ENCODE results near the gene CEP192. TPM values are rescaled to one million over a fixed set of nuclear protein-coding genes. Genes with fewer than 3 reads are reported as not detected.
A peak's percentile ranks its signal among the peaks of the same experiment; 100 is the strongest.

CEP192 gene
- total RNA-seq, 2 donors from 2014 or later, result 26.4 to 35.6 TPM

GRCh38 chr18:12948050-12948804 is 42.9 kb upstream of the CEP192 start:
- peak overlapping the region; percentile 96 for H3K27ac Mint-ChIP-seq
- peak; percentile 95 for DNase-seq
- Histone ChIP-seq H3K4me1 (ENCODE audit: control insufficient read depth, insufficient read depth, low read length) (peaks cover 5% of the 10 kb centered on the region), H3K9me3 (ENCODE audit: control insufficient read depth, low read length) (peaks cover 10% of the 10 kb centered on the region), H3K4me3 (ENCODE audit: low read length) (peak overlapping the region; percentile 85), H3K36me3 (ENCODE audit: control insufficient read depth, insufficient read depth, low read length) (peaks cover 31% of the 10 kb centered on the region), H3K27ac (ENCODE audit: low read depth, low read length) (peak overlapping the region; percentile 97), H3K27me3 (ENCODE audit: control insufficient read depth, insufficient read depth, low read length, poor library complexity, severe bottlenecking) (no peaks in the 10 kb centered on the region), H3K9ac (ENCODE audit: extremely low read depth, low read length, poor library complexity, severe bottlenecking) (peak overlapping the region; percentile 63)
- peak overlapping the region; percentile 86 for H3K4me3 Mint-ChIP-seq
- peaks cover 11% of the 10 kb centered on the region for H3K9me3 Mint-ChIP-seq
- TF ChIP-seq CTCF (conservative IDR thresholded peaks at IDR 0.05), result no peak
- peaks cover 2% of the 10 kb centered on the region for H3K27me3 Mint-ChIP-seq (ENCODE audit: insufficient read depth)
- H3K36me3 Mint-ChIP-seq (ENCODE audit: low read depth), result peaks cover 32% of the 10 kb centered on the region
- H3K4me1 Mint-ChIP-seq, result peaks cover 9% of the 10 kb centered on the region
- WGBS, 2 experiments (ENCODE audit: insufficient coverage in 1 of 2, insufficient read length in 1 of 2), result 2 to 8% methylated on average over 22 to 81 of the region's 81 CpGs

GRCh38 chr18:12958478-12958877 is 32.7 kb upstream of the CEP192 start:
- Histone ChIP-seq H3K27ac (ENCODE audit: low read depth, low read length) (no peak overlapping the region), H3K4me3 (ENCODE audit: low read length) (no peak overlapping the region), H3K36me3 (ENCODE audit: control insufficient read depth, insufficient read depth, low read length) (peaks cover 77% of the 10 kb centered on the region), H3K27me3 (ENCODE audit: control insufficient read depth, insufficient read depth, low read length, poor library complexity, severe bottlenecking) (no peaks in the 10 kb centered on the region), H3K9me3 (ENCODE audit: control insufficient read depth, low read length) (peaks cover 10% of the 10 kb centered on the region), H3K9ac (ENCODE audit: extremely low read depth, low read length, poor library complexity, severe bottlenecking) (no peak overlapping the region), H3K4me1 (ENCODE audit: control insufficient read depth, insufficient read depth, low read length) (no peaks in the 10 kb centered on the region)
- 94 to 100% methylated on average over 2 to 3 of the region's 3 CpGs for WGBS, 2 experiments (ENCODE audit: insufficient coverage in 1 of 2, insufficient read length in 1 of 2)
- Mint-ChIP-seq H3K4me1 (no peaks in the 10 kb centered on the region), H3K36me3 (ENCODE audit: low read depth) (peaks cover 51% of the 10 kb centered on the region), H3K27ac (no peak overlapping the region), H3K4me3 (no peak overlapping the region), H3K27me3 (ENCODE audit: insufficient read depth) (no peaks in the 10 kb centered on the region), H3K9me3 (peaks cover 11% of the 10 kb centered on the region)
- TF ChIP-seq CTCF (conservative IDR thresholded peaks at IDR 0.05), result no peak
- DNase-seq, result no peak

- TF ChIP-seq CTCF (conservative IDR thresholded peaks at IDR 0.05), result no peak
- H3K36me3 Mint-ChIP-seq (ENCODE audit: low read depth), result peaks cover 63% of the 10 kb centered on the region
- WGBS, 2 experiments (ENCODE audit: insufficient coverage in 1 of 2, insufficient read length in 1 of 2), result 98 to 100% methylated on average over 1 to 2 of the region's 2 CpGs
- H3K27me3 ChIP-seq (ENCODE audit: control insufficient read depth, insufficient read depth, low read length, poor library complexity, severe bottlenecking), result no peaks in the 10 kb centered on the region
- H3K27ac Mint-ChIP-seq, result no peak overlapping the region
- H3K4me3 ChIP-seq (ENCODE audit: low read length), result no peak overlapping the region
- no peak overlapping the region for H3K4me3 Mint-ChIP-seq
- H3K27ac ChIP-seq (ENCODE audit: low read depth, low read length), result no peak overlapping the region
- no peak for DNase-seq
- H3K4me1 ChIP-seq (ENCODE audit: control insufficient read depth, insufficient read depth, low read length), result no peaks in the 10 kb centered on the region
- H3K36me3 ChIP-seq (ENCODE audit: control insufficient read depth, insufficient read depth, low read length), result peaks cover 74% of the 10 kb centered on the region
- H3K4me1 Mint-ChIP-seq, result no peaks in the 10 kb centered on the region
- H3K27me3 Mint-ChIP-seq (ENCODE audit: insufficient read depth), result no peaks in the 10 kb centered on the region
- peaks cover 11% of the 10 kb centered on the region for H3K9me3 Mint-ChIP-seq
- H3K9ac ChIP-seq (ENCODE audit: extremely low read depth, low read length, poor library complexity, severe bottlenecking), result no peak overlapping the region
- H3K9me3 ChIP-seq (ENCODE audit: control insufficient read depth, low read length), result peaks cover 10% of the 10 kb centered on the region
Observed at GRCh38 chr18:12960395-12960794, 30.8 kb upstream of the CEP192 start.

Measured in endodermal cell (in vitro differentiated cells).